Inflammatory macrophage (primary cell): ENCODE measurements around the gene LEMD2.
"Not testable (repeated sequence)": the region's sequence is repeated elsewhere in the genome, so short reads cannot be mapped to it uniquely, and the experiment has no call there.

Source experiments
- DNase-seq, 2 donors: peaks; one replicate each; pipeline ENCODE4 v3.0.0-alpha.2; 2020 to 2022
- total RNA-seq, 18 experiments: gene quantifications; one replicate each; lab custom pipeline; 2026; ENCODE audit warnings: mixed read lengths in 6 of 18, inconsistent platforms in 2 of 18; lab: John Stamatoyannopoulos, UW

The LEMD2 gene
- total RNA-seq = 22.5 to 73.0 (median 46.8) reads per million in 18 experiments

GRCh38 chr6:33788694-33789549 lies at the start of gene LEMD2:
Gene LEMD2 (minus strand): TSS chr6:33789130. CDS start chr6:33789116, 14 bp downstream.
- peak; percentile 93 to 94 for DNase-seq

DNA sequence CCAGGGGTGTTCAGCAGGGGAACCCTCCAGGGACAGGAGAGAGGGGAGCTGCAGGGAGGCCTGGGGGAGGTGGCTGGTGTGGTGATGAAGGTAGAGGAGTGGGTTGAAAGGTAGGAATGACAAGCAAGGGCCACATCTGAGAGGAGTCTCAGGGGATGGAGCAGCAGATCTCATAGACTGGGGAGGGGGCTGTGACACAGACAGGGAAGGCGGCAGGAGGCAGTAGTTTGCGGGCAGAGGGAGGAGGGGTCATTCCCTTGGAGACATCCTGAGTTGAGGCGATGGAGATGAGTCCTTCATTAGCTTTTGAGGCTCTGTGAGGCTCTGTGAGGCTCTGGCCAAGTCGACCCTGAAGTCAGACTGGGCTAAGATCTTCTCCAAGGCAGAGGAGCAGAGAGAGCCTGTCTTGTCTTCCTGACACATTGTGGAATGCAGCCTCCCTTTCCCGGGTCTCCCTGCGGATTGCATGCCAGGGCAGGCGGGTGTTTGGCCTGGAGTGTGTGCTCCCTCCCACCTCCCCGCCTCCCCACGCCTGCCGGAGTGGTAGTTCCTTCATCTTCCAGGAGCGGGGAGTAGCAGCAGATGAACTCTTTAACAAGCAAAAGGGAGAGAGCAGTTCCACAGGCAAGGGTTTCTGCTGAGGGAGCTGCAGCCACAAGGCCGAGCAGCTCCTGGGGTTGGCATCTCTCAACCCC lies 49.2 kb upstream of the LEMD2 start:
- peak in 1 of 2 donors; percentile 13 for DNase-seq

DNA sequence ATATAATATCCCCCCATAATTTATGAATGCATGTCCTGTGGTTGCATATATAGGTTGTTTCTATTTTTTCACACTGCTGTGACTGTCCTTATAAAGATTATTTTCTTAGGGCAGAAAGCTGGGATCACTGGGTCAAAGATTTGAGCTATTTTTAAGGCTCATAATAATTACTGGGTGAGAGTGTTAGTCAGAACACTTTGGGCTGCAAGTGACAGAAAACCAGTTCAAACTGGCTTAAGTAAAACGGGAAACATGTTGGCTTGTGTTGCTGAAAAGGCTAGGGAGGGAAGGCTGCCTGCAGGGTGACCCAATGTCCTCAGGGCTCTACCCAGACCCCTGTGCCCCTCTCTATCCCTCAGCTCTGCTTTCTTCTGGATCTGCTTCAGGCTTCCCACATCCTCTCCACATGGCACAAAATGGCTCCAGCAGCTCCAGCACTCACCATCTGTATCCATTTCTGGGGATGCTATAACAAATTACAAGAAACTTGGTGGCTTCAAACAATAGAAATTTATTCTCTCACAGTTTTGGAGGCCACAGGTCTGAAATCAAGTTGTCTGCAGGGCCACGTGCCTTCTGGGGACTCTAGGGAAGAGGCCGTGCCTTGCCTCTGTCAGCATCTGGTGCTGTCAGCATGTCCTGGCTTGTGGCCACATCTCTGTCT lies 48.0 kb upstream of the LEMD2 start:
- DNase-seq = no peak

- no peak for DNase-seq
Observed at GRCh38 chr6:33834401-33835392, 45.8 kb upstream of the LEMD2 start.

- no peak for DNase-seq
Observed at GRCh38 chr6:33833599-33833998, 44.7 kb upstream of the LEMD2 start.

DNA sequence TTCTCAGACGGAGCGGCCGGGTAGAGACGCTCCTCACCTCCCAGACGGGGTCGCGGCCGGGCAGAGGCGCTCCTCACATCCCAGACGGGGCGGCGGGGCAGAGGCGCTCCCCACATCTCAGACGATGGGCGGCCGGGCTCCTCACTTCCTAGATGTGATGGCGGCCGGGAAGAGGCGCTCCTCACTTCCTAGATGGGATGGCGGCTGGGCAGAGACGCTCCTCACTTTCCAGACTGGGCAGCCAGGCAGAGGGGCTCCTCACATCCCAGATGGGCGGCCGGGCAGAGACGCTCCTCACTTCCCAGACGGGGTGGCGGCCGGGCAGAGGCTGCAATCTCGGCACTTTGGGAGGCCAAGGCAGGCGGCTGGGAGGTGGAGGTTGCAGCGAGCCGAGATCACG lies 43.9 kb upstream of the LEMD2 start:
- DNase-seq = not testable (repeated sequence)

DNA sequence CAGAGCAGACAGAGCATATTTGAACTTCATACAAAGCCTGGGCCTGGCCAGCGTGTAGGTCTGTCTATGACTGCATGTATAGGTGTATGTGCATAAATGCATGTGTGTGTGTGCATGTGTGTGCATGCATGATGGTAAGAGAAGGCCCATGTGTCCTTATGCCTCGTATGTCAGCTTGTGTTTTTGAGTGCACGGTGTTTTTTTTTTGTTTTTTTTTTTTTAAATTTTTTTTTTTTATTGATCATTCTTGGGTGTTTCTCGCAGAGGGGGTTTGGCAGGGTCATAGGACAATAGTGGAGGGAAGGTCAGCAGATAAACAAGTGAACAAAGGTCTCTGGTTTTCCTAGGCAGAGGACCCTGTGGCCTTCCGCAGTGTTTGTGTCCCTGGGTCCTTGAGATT lies 42.8 kb upstream of the LEMD2 start:
- DNase-seq = not testable (repeated sequence)

- DNase-seq = no peak
Observed at GRCh38 chr6:33830635-33831240, 41.8 kb upstream of the LEMD2 start.

GRCh38 chr6:33828764-33829731 lies 40.1 kb upstream of the LEMD2 start:
- DNase-seq = no peak

- no peak for DNase-seq
Observed at GRCh38 chr6:33828452-33828763, 39.5 kb upstream of the LEMD2 start.

GRCh38 chr6:33827546-33828451 lies 38.9 kb upstream of the LEMD2 start:
- DNase-seq = no peak

GRCh38 chr6:33826537-33826936 lies 37.6 kb upstream of the LEMD2 start:
- no peak for DNase-seq

GRCh38 chr6:33824461-33825154 lies 35.7 kb upstream of the LEMD2 start:
- no peak for DNase-seq

- DNase-seq = no peak
Observed at GRCh38 chr6:33823806-33824205, 34.9 kb upstream of the LEMD2 start.

DNA sequence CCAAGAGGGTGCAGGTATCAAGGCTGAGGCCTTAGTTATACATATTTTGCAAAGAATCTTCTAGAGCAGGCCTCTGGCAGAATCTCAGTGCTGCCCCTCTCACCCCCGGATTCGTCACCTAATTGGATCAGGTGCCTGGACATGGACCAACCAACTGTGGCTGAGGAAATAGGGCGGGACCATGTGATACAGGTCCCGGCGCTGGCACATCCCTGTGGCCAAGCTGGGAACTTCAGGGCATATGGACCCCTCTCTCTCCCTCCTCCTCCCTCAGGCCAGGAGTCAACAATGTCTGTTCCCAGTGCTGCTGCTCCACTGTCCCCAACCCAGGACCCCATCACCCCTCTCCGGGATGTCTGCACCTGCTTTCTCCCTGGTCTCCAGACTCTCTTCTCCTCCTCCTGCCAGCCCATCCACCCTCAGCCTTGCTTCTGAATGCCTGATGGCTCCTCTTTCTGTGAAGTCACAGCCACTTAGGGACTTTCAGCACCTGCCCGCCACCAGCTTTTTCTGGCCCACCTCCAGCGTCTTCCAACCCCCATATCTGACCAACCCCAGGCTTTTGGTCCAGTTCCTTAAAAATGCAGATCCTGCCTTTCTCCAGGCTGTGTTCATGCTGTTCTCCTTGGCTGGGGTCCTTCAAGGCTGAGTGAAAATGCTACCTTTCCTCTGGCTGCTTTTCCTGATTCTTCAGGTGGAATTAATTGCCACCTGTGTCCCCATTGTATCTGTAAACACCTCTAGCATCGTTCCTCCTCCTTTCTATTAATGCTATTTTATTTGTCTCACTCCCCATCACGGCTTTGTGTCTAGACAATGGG lies 33.9 kb upstream of the LEMD2 start:
- DNase-seq = no peak

DNA sequence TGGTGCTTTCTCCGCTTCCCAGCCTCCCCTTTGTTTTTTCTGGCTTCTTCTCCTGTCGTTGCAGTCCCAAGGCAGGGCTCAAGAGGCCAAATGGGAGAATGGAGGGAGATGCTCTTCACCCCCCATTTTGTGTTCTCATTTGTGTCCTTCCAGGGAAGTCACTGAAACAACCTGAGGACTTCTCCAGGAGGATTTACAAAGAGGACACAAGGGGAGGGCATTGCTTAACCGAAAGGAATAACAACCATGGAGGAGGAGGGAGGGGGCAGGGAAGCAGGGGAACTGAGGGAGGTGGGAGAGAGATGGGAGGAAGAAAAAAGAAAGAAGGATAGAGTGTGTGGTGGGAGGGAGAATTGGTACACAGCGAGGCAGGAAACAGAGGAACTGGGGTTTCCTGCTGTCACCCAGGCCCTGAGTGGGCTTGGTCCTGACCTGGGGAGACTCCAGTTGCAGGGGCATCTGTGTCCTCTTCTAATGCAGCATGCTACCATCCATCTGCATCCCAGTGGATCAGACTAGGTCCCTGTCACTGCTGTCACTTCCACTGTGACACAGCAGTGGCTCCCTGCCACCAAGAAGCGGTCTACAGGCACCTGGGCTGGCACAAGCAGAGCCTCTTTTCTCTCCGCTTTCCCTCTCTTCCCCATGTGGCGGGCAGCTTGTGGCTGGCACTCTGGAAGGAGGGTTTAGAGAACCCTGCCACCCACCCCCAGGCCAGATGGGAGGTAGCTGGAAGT lies 32.0 kb upstream of the LEMD2 start:
- DNase-seq = no peak

DNA sequence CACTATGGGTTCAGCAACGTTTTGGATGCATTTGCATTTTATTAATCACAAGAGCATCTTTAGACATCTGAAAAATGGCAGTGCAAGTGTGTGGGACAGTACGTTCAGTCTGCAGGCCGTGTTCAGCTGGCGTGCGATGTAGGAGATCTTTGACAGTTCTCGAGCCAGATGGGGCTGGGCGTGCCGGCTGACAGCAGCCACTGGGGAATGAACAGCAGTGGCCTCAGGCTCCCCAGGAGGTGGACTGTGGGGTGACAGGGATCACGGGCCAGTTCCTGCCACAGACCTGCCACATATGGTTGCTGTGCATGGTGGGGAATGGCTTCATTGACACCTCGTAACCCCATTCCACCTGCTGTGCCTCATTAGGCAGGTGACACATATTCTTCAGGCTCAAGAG lies 31.3 kb upstream of the LEMD2 start:
- DNase-seq = no peak
